AML-193 (cell line): ENCODE measurements around the gene CASP10.
"Not testable (repeated sequence)": the region's sequence is repeated elsewhere in the genome, so short reads cannot be mapped to it uniquely, and the experiment has no call there.

Experiments used
- DNase-seq, 2 experiments: peaks; one replicate each; lab custom pipeline; 2025; lab: John Stamatoyannopoulos, UW

Gene CASP10

DNA sequence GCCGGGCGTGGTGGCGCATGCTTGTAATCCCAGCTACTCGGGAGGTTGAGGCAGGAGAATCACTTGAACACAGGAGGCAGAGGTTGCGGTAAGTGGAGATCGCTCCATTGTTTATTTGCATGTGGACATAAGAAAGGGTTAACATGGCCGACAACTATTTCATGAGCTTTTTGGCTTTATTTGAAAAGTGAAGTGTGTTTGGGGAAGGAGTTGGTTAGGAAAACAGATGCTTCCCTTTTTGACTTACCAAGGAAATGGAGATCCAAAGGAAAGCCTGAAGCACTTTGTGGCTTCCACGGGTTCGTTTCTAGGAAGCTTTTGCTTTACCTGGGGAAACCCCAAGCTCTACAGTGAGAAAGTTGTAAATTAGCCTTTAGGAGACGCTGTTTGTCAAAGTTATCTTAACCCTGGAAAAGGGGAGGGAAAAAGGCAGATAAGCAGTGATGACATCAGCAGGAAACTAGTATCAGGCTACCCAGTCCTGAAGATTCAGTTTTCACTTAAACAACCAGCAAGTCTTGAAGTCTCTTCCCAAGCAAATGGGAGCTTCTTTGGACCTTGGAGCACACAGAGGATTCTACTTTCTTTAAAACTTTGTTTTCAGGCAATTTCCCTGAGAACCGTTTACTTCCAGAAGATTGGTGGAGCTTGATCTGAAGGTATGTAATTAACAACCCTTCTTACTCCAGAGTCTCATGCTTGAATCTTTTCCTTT is at the start of gene CASP10:
CASP10 (plus strand) TSS at position 492 of the 715 bp plus-strand sequence. CDS start 2,637 bp downstream, outside the sequence.
- peak; percentile 94 to 95 for DNase-seq

DNA sequence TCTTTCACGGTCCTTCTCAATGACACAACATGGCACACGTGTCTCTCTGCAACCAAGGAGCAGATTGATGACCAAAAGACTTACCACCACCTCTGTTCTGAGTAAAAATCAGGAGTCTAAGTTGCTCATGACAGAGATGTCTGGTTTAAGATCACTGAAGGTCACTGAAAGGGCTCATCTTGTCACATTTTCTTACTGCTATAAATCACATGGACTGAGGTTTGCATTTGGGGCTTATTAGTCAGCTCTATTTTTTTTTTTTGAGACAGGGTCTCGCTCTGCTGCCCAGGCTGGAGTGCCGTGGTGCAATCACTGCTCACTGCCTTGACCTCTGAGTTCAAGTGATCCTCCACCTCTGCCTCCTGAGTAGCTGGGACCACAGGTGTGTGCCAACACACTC is 47.6 kb upstream of the CASP10 start:
- DNase-seq: no peak

DNA sequence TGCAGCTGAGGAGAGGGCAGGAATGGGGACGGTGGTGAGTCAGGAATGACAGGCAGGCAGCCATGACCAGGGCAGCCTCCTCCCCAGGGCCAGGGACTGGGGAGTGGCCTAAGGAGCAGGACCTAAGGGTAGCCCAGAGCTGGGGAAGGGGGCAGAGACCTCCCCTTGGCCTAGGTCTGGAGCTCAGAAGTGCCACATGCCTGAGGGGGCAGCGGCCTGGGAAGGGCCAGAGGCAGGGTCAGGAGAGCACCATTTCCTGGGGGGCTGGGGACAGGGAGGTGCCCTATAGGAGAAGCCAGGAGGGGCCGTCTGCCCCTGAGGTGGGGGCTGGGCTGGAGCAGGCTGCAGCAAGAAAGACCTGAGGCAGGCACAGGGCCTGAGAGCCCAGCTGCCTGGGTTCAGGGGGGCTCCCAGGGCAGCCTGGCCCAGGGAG is 46.0 kb upstream of the CASP10 start:
- no peak for DNase-seq

DNA sequence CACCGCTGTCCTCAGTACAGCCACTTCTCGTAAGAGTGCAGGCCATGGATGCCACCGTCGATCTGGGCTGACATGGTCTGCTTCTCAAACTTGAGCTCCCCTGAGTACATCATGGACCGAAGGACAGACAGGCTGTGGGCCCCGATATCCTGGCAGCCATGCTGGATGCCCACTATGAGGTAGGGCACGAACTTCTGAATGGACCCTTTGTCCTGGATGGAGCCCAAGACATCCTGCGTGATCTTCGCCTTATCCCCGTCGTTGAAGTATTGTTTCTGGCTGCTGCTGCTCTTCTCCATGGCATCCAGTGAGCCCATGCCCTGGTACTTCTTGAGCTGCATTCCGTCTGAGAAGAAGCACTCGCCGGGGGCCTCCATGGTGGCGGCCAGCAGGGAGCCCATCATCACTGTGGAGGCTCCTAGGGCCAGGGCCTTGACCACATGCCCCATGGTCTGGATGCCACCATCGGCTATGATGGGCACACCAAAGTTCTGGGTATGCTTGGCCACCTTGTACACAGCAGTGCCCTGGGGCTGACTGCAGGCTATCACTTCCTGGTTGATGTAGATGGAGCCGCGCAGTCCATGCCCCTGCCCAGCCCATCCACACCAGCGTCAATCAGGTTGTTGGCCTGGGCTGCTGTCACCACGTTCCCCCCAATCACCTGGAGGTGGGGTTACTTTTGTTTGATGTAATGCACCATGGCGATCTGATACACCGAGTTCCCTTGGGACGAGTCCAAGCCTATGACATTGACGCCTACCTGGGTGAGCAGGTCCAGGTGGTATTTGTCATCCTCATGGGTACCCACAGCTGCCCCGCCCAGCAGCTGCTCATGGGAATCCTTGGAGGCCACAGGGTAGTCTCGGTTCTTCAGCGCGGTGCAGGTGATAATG is 45.2 kb upstream of the CASP10 start:
- DNase-seq: no peak

DNA sequence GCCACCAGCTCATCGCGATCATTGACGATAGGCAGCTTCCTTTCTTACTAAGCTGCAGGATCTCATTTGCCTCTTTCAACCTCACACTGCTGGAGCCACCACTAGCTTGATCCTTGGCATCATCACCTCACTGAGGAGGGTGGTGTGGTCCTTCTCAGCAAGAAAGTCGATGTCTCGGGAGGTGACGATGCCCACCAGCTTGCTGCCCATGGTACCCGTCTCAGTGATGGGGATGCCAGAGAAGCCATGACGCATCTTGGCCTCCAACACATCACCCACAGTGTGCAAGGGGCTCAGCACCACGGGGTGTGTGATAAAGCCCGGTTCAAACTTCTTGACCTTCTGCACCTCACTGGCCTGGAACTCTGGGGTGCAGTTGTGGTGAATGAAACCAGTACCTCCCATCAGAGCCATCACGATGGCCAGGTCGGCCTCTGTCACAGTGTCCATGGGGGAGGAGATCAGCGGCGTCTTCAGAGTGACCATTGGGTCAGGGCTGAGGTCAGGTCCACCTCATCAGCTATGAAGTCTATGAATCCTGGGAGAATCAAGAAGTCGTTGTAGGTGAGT is 44.5 kb upstream of the CASP10 start:
- no peak for DNase-seq

DNA sequence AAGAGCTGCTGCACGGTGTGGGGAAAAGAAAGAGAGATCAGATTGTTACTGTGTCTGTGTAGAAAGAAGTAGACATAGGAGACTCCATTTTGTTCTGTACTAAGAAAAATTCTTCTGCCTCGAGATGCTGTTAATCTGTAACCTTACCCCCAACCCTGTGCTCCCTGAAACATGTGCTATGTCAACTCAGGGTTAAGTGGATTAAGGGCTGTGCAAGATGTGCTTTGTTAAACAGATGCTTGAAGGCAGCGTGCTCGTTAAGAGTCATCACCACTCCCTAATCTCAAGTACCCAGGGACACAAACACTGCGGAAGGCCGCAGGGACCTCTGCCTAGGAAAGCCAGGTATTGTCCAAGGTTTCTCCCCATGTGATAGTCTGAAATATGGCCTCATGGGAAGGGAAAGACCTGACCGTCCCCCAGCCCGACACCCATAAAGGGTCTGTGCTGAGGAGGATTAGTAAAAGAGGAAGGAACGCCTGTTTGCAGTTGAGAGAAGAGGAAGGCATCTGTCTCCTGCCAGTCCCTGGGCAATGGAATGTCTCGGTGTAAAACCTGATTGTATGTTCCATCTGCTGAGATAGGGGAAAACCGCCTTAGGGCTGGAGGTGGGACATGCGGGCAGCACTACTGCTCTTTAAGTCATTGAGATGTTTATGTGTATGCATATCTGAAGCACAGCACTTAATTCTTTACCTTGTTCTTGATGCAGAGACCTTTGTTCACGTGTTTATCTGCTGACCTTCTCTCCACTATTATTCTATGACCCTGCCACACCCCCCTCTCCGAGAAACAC is 43.8 kb upstream of the CASP10 start:
- DNase-seq: not testable (repeated sequence)

GRCh38 chr2:201139836-201140604 is 42.9 kb upstream of the CASP10 start:
- DNase-seq: no peak

DNA sequence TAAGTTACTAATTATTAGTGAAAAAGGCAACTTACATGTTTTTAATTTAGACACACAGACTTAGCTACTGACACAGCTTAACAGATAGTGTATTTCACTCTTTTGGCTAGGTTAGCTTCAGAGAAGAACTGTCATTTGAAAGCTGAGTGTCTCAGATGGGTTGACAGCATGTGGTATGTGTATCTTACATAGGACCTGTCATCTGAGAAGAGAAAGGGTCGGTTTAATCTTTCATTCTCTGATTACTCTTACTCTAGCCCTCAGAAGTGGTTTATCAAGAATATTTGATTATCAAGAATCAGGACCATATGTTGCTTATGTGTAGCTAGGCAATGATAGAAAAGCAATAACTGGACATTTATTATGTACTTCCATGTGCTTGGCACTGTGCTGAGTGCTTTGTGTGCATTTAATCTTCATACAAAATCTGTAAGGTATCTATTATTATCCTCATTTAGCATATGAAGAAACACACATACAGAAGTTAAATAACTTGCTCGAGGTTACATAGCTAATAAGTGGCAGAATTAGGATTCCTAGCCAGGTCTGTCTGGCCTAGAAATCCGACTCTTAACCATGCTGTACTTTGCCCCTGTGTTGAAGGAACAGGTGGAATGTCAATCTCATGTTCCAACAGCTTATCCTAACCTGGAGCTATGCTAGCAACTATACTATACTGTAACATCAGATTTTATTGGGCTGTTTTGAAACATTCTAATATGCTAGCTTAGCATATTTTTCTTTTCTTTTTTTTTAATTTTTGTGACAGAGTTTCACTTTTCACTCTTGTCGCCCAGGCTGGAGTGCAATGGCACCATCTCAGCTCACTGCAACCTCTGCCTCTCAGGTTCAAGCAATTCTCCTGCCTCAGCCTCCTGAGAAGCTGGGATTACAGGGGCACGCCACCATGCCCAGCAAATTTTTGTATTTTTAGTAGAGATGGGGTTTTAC is 38.6 kb upstream of the CASP10 start:
- DNase-seq: no peak

GRCh38 chr2:201148434-201148990 is 34.4 kb upstream of the CASP10 start:
- no peak for DNase-seq

- DNase-seq: no peak
Observed at GRCh38 chr2:201149064-201149820, 33.7 kb upstream of the CASP10 start.

DNA sequence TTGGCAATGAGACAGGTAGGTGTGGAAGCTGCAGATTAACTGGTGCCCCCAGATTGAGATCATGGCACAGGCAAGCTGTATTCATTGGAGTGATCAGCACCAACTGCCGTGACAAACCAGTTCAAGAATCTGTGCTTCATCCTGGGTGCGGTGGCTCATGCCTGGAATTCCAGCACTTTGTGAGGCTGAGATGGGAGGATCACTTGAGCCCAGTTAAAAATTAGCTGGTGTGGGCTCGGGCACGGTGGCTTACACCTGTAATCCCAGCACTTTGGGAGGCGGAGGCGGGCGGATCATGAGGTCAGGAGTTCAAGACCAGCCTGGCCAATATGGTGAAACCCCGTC is 33.1 kb upstream of the CASP10 start:
- not testable (repeated sequence) for DNase-seq

DNA sequence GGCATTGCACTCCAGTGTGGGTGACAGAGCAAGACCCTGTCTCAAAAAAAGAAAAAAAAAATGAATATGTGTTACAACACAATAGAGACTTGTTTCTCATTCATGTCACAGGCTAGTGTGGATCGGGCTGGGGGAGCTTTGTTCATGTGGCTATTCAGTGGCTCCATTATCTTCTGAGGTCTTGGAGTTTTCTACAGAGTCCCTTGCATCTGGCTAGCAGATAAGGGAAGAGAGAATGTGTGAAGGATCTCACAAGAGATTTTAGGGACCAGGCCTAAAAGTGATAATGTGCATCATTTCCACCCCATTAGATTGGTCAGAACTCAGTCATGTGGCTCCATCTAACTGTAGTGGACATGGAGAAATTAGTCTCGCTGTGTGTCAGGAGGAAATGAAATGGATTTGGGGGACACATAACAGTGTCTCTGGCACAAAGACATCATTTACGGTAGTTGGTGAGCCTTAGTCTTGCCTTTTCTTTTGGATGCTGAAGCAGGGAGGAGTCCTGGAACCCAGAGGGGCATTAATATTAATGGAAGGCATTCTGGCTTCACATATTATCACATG is 32.4 kb upstream of the CASP10 start:
- no peak for DNase-seq

- peak; percentile 88 to 91 for DNase-seq
Observed at GRCh38 chr2:201151127-201151981, 31.6 kb upstream of the CASP10 start.

- DNase-seq: no peak
Observed at GRCh38 chr2:201152517-201152916, 30.4 kb upstream of the CASP10 start.

GRCh38 chr2:201152999-201153815 is 29.7 kb upstream of the CASP10 start:
- DNase-seq: no peak

- no peak for DNase-seq
Observed at GRCh38 chr2:201154615-201155399, 28.1 kb upstream of the CASP10 start.
